BE2C (cell line): ENCODE data around the gene TFAM. TPM values are rescaled to one million over a fixed set of nuclear protein-coding genes. Genes with fewer than 3 reads are reported as not detected.
A peak's percentile ranks its signal among the peaks of the same experiment; 100 is the strongest.

Source experiments
- DNase-seq: peaks from one replicate; pipeline ENCODE4 v3.0.0-alpha.2; 2020
- H3K27me3 ChIP-seq: fragments of 250-450 bp; sonication (Bioruptor Pico); 2 replicates; pipeline ENCODE4 v1.5.1; 2020; ENCODE audit warnings: mild to moderate bottlenecking
- H3K36me3 ChIP-seq: fragments of 250-450 bp; sonication (Bioruptor Pico); 2 replicates; pipeline ENCODE4 v1.5.1; 2020; ENCODE audit warnings: mild to moderate bottlenecking
- H3K4me1 ChIP-seq: fragments of 250-450 bp; sonication (Bioruptor Pico); 2 replicates; pipeline ENCODE4 v1.5.1; 2020
- H3K4me3 ChIP-seq: 2 replicates; pipeline ENCODE4 v1.5.1; 2011; ENCODE audit warnings: low read depth, low read length
- H3K9me3 ChIP-seq: fragments of 250-450 bp; sonication (Bioruptor Pico); 2 replicates; pipeline ENCODE4 v1.5.1; 2020
- CTCF ChIP-seq: IDR thresholded peaks from 2 replicates; pipeline ENCODE4 v1.5.1; 2012; ENCODE audit warnings: mild to moderate bottlenecking, low read depth, low read length
- polyA plus RNA-seq: library from polyadenylated mRNA; unstranded; fragments of >200 nt; gene quantifications from one replicate; pipeline ENCODE4 v1.2.1, GENCODE V29; 2012; ENCODE audit warnings: low read depth, missing spikeins; ENCODE audit not compliant: insufficient read length, insufficient read depth

TFAM gene
- polyA plus RNA-seq = 44.0 TPM

GRCh38 chr10:58384999-58385783, at the start of gene TFAM:
TFAM (plus strand) TSS chr10:58385410; CDS start chr10:58385548, 138 bp downstream.
- DNase-seq = peak; percentile 97
- Histone ChIP-seq H3K36me3 (peaks cover 32% of the 10 kb centered on the region), H3K4me1 (no peaks in the 10 kb centered on the region), H3K27me3 (no peaks in the 10 kb centered on the region), H3K9me3 (no peaks in the 10 kb centered on the region), H3K4me3 (peak within 1 kb of the TSS; percentile 95)
- peak; percentile 60 for TF ChIP-seq CTCF

GRCh38 chr10:58336242-58336641, 49.0 kb upstream of the TFAM start:
- Histone ChIP-seq H3K36me3 (no peaks in the 10 kb centered on the region), H3K9me3 (no peaks in the 10 kb centered on the region), H3K27me3 (no peaks in the 10 kb centered on the region), H3K4me1 (no peaks in the 10 kb centered on the region; the same call in 1 of the 2 replicates), H3K4me3 (peak overlapping the region; percentile 83; the same call in 1 of the 2 replicates)
- no peak for DNase-seq
- TF ChIP-seq CTCF = no peak

GRCh38 chr10:58341422-58341821, 43.8 kb upstream of the TFAM start:
- Histone ChIP-seq H3K36me3 (no peaks in the 10 kb centered on the region), H3K4me1 (peaks cover 3% of the 10 kb centered on the region; the same call in 1 of the 2 replicates), H3K9me3 (no peaks in the 10 kb centered on the region), H3K27me3 (no peaks in the 10 kb centered on the region), H3K4me3 (no peak overlapping the region)
- no peak for TF ChIP-seq CTCF
- no peak for DNase-seq

GRCh38 chr10:58341947-58342346, 43.3 kb upstream of the TFAM start:
- peaks cover 3% of the 10 kb centered on the region; the same call in 1 of the 2 replicates for H3K4me1 ChIP-seq
- no peak overlapping the region for H3K4me3 ChIP-seq
- H3K27me3 ChIP-seq = no peaks in the 10 kb centered on the region
- H3K36me3 ChIP-seq = no peaks in the 10 kb centered on the region
- H3K9me3 ChIP-seq = no peaks in the 10 kb centered on the region
- TF ChIP-seq CTCF = no peak
- DNase-seq = no peak

- no peaks in the 10 kb centered on the region for H3K4me1 ChIP-seq
- no peak for TF ChIP-seq CTCF
Measured at GRCh38 chr10:58347967-58348366, 37.2 kb upstream of the TFAM start.

GRCh38 chr10:58348571-58349033, 36.6 kb upstream of the TFAM start:
- no peak for TF ChIP-seq CTCF
- DNase-seq = no peak
- no peaks in the 10 kb centered on the region for H3K36me3 ChIP-seq
- no peaks in the 10 kb centered on the region for H3K4me1 ChIP-seq
- H3K4me3 ChIP-seq = no peak overlapping the region
- H3K9me3 ChIP-seq = no peaks in the 10 kb centered on the region
- H3K27me3 ChIP-seq = no peaks in the 10 kb centered on the region

More at GRCh38 chr10:58347967-58348366, 37.2 kb upstream of the TFAM start:
- no peaks in the 10 kb centered on the region for H3K36me3 ChIP-seq
- DNase-seq = no peak
- H3K4me3 ChIP-seq = no peak overlapping the region
- H3K9me3 ChIP-seq = no peaks in the 10 kb centered on the region
- no peaks in the 10 kb centered on the region for H3K27me3 ChIP-seq
